DOHH2 (cell line): ENCODE data around the gene PPP6R3.

Experiments
- CTCF ChIP-seq: fragments of 200-600 bp; sonication (generic); IDR thresholded peaks from one replicate; pipeline ENCODE4 v1.5.1; 2014; ENCODE audit warnings: antibody characterized with exemption, mild to moderate bottlenecking, low read depth, low read length; ENCODE audit not compliant: poor library complexity, severe bottlenecking
- EZH2phosphoT487 ChIP-seq: fragments of 200-600 bp; sonication (generic); IDR thresholded peaks from 2 replicates; pipeline ENCODE4 v1.6.1; 2017; ENCODE audit warnings: borderline replicate concordance, mild to moderate bottlenecking, antibody characterized with exemption, low read length, moderate library complexity, mixed read lengths

- TF ChIP-seq CTCF (no peak), EZH2phosphoT487 (no peak)
Observed at GRCh38 chr11:68508425-68508824, 47.9 kb downstream of the PPP6R3 start.
